ENCODE results near the gene SERPINA10.

DNA sequence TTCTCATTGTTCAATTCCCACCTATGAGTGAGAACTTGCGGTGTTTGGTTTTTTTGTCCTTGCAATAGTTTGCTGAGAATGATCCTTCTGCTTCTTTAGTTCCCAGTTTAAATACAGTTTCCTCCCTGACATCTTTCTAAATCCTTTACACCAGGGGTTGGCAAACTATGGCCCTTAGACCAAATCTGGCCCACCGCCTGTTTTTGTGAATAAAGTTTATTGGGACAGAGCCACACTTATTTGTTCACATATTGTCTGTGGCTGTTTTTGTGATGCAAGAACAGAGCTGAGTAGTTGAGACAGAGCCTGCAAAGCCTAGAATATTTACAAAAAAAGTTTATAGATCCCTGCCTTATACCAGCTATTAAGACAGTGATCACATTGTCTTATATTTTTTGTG lies 53.7 kb downstream of the SERPINA10 start:
- TF ChIP-seq, protein P1, sequence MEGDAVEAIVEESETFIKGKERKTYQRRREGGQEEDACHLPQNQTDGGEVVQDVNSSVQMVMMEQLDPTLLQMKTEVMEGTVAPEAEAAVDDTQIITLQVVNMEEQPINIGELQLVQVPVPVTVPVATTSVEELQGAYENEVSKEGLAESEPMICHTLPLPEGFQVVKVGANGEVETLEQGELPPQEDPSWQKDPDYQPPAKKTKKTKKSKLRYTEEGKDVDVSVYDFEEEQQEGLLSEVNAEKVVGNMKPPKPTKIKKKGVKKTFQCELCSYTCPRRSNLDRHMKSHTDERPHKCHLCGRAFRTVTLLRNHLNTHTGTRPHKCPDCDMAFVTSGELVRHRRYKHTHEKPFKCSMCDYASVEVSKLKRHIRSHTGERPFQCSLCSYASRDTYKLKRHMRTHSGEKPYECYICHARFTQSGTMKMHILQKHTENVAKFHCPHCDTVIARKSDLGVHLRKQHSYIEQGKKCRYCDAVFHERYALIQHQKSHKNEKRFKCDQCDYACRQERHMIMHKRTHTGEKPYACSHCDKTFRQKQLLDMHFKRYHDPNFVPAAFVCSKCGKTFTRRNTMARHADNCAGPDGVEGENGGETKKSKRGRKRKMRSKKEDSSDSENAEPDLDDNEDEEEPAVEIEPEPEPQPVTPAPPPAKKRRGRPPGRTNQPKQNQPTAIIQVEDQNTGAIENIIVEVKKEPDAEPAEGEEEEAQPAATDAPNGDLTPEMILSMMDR (IDR thresholded peaks at IDR 0.05), result no peak
- no peak for TF ChIP-seq POLR2A (IDR thresholded peaks at IDR 0.05)
- TF ChIP-seq POLR2AphosphoS5 (IDR thresholded peaks at IDR 0.05), result no peak

All from breast epithelium (tissue), 3 donors.